ENCODE results near the gene CRADD.

DNA sequence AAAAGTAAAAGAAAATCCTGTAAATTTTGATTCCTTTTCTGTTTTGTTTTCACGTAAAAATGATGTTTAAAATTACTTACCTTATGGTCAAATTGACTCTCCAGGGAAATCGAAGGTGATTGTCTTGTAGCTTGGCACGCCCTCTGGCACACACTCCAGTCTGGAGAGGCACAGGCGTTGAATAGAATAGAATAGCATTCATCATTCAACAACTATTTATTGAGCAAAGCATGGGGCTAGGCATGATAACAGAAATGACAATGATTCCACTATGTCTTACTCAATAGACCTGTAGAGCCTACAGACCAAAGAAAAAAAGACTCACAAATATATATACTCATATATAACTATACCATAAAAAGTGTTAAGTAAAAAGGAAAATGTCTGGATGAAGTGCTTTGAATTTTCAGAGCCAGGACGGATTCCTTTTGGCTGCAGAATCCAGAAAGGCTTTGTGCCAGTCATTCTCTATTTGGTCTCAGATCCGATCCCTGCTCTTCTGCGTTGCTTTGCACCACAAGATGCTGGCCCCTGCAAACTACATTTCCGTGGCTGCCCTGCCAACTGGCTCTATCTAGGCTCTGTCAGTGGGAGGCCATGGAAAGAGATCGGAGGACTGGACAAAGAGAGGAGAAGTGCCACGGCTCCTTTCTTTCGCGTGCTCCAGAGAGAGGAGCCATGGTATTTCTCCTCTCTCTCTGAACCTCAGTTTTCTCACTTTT, 231.8 kb downstream of the CRADD start:
- TF ChIP-seq, protein P1, sequence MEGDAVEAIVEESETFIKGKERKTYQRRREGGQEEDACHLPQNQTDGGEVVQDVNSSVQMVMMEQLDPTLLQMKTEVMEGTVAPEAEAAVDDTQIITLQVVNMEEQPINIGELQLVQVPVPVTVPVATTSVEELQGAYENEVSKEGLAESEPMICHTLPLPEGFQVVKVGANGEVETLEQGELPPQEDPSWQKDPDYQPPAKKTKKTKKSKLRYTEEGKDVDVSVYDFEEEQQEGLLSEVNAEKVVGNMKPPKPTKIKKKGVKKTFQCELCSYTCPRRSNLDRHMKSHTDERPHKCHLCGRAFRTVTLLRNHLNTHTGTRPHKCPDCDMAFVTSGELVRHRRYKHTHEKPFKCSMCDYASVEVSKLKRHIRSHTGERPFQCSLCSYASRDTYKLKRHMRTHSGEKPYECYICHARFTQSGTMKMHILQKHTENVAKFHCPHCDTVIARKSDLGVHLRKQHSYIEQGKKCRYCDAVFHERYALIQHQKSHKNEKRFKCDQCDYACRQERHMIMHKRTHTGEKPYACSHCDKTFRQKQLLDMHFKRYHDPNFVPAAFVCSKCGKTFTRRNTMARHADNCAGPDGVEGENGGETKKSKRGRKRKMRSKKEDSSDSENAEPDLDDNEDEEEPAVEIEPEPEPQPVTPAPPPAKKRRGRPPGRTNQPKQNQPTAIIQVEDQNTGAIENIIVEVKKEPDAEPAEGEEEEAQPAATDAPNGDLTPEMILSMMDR (IDR thresholded peaks at IDR 0.05), result no peak
- TF ChIP-seq POLR2A (IDR thresholded peaks at IDR 0.05), result no peak
